Neural progenitor cell (in vitro differentiated cells): ENCODE measurements around the gene IL26. TPM values are rescaled to one million over a fixed set of nuclear protein-coding genes. Genes with fewer than 3 reads are reported as not detected.

ENCODE experiments used
- DNase-seq: peaks from one replicate; pipeline ENCODE4 v3.0.0-alpha.2; 2016; ENCODE audit warnings: low spot score
- H2AFZ ChIP-seq: fragments of 200-600 bp; sonication (generic); replicated peaks from 2 replicates; pipeline ENCODE4 v1.6.1; 2016; ENCODE audit warnings: antibody characterized with exemption
- H3F3A ChIP-seq: fragments of 200-600 bp; sonication (generic); 2 replicates; pipeline ENCODE4 v1.6.1; 2016; ENCODE audit warnings: antibody characterized with exemption, low read depth
- H3K27ac ChIP-seq: fragments of 200-600 bp; sonication (generic); 2 replicates; pipeline ENCODE4 v1.5.1; 2016; ENCODE audit warnings: mild to moderate bottlenecking
- H3K27me3 ChIP-seq: fragments of 200-600 bp; sonication (generic); 2 replicates; pipeline ENCODE4 v1.6.1; 2016; ENCODE audit warnings: mild to moderate bottlenecking, moderate library complexity
- H3K36me3 ChIP-seq: fragments of 200-600 bp; sonication (generic); 2 replicates; pipeline ENCODE4 v1.5.1; 2016
- H3K4me1 ChIP-seq: fragments of 200-600 bp; sonication (generic); 2 replicates; pipeline ENCODE4 v1.6.1; 2016; ENCODE audit warnings: mixed run types
- H3K4me2 ChIP-seq: fragments of 200-600 bp; sonication (generic); 2 replicates; pipeline ENCODE4 v1.6.1; 2016
- H3K4me3 ChIP-seq: fragments of 200-600 bp; sonication (generic); 2 replicates; pipeline ENCODE4 v1.5.1; 2016
- H3K79me2 ChIP-seq: fragments of 200-600 bp; sonication (generic); 2 replicates; pipeline ENCODE4 v1.6.1; 2016; ENCODE audit warnings: low read depth
- H3K9ac ChIP-seq: fragments of 200-600 bp; sonication (generic); 2 replicates; pipeline ENCODE4 v1.6.1; 2016
- H3K9me3 ChIP-seq: fragments of 200-600 bp; sonication (generic); 2 replicates; pipeline ENCODE4 v1.5.1; 2016; ENCODE audit warnings: low read depth
- H4K20me1 ChIP-seq: fragments of 200-600 bp; sonication (generic); 2 replicates; pipeline ENCODE4 v1.6.1; 2016; ENCODE audit warnings: low read depth
- H3K27ac Mint-ChIP-seq: 3 replicates; pipeline ENCODE4 v1.8.0; 2021; ENCODE audit warnings: mixed read lengths
- H3K27me3 Mint-ChIP-seq: 2 replicates; pipeline ENCODE4 v1.8.0; 2022; ENCODE audit warnings: low read depth, mild to moderate bottlenecking, inconsistent platforms, moderate library complexity, mixed read lengths; ENCODE audit not compliant: insufficient read depth
- H3K36me3 Mint-ChIP-seq: 3 replicates; pipeline ENCODE4 v1.8.0; 2021; ENCODE audit warnings: mixed read lengths
- H3K4me1 Mint-ChIP-seq: 3 replicates; pipeline ENCODE4 v1.8.0; 2021; ENCODE audit warnings: mixed read lengths
- H3K4me3 Mint-ChIP-seq: 3 replicates; pipeline ENCODE4 v1.8.0; 2021; ENCODE audit warnings: mild to moderate bottlenecking, moderate library complexity, mixed read lengths
- H3K9me3 Mint-ChIP-seq: 3 replicates; pipeline ENCODE4 v1.8.0; 2020; ENCODE audit warnings: mixed read lengths
- EZH2 ChIP-seq: fragments of 200-600 bp; sonication (generic); IDR thresholded peaks from 2 replicates; pipeline ENCODE4 v1.6.1; 2017; ENCODE audit warnings: antibody characterized with exemption, mild to moderate bottlenecking, moderate library complexity
- EZH2phosphoT487 ChIP-seq: fragments of 200-600 bp; sonication (generic); IDR thresholded peaks from 2 replicates; pipeline ENCODE4 v1.6.1; 2017; ENCODE audit warnings: antibody characterized with exemption
- total RNA-seq: library from RNA; depleted of rRNA; stranded (reverse); fragments of >200 nt; gene quantifications from 2 replicates; pipeline ENCODE4 v1.2.3, GENCODE V29; 2015; ENCODE audit warnings: low replicate concordance
- TF ChIP-seq, protein P1 (sequence below): fragments of 200-600 bp; sonication (generic); IDR thresholded peaks from 2 replicates; pipeline ENCODE4 v1.5.1; 2017; ENCODE audit warnings: antibody characterized with exemption, mild to moderate bottlenecking

IL26 gene
- total RNA-seq, 1 donor from 2014 or later = not detected

DNA sequence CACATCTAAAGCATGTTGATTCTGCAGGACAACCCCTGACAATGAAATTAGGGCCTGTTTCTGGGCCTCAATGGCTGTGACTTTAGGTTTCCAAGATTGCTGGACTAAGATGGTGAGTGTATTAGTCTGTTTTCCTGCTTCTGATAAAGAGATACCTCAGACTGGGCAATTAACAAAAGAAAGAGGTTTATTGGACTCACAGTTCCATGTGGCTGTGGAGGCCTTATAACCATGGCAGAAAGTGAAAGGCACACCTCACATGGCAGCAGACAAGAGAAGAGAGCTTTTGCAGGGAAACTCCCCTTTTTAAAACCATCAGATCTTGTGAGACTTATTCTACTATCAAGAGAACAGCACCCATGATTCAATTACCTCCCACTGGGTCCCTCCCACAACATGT is 17.2 kb upstream of the IL26 start:
- no peaks in the 10 kb centered on the region for H3K36me3 Mint-ChIP-seq
- no peak overlapping the region for H3K27ac Mint-ChIP-seq

DNA sequence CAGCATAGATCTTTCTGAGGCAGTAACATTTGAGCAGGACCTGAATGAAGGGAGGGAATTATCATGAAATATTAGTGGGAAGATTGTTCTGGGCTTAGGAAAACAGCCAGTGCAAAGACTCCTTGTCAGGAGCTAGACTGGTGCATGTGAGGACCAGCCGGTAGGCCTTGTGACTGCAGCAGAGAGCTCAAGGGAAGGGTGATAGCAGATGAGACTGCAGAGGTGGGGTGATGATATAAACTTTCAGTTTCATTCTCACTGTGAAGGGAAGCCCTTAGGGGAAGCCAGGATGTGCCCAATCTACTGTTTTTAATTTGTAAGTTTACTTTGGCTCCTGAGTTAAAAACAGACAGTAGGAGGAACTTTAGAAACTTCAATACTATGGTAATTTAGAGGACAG is 15.4 kb upstream of the IL26 start:
- no peak overlapping the region for H3K9ac ChIP-seq
- H3F3A ChIP-seq = peaks cover 14% of the 10 kb centered on the region
- peaks cover 6% of the 10 kb centered on the region for H3K27me3 Mint-ChIP-seq
- no peak overlapping the region for H3K4me3 ChIP-seq
- peaks cover 55% of the 10 kb centered on the region for H3K4me1 Mint-ChIP-seq
- no peaks in the 10 kb centered on the region for H3K79me2 ChIP-seq
- H4K20me1 ChIP-seq = no peaks in the 10 kb centered on the region
- H3K4me3 Mint-ChIP-seq = no peak overlapping the region
- no peaks in the 10 kb centered on the region for H3K27me3 ChIP-seq
- H3K27ac ChIP-seq = no peak overlapping the region
- no peak overlapping the region for H2AFZ ChIP-seq
- no peak for DNase-seq
- H3K36me3 Mint-ChIP-seq = no peaks in the 10 kb centered on the region
- H3K4me2 ChIP-seq = no peak overlapping the region
- peaks cover 20% of the 10 kb centered on the region for H3K4me1 ChIP-seq
- TF ChIP-seq, protein P1, sequence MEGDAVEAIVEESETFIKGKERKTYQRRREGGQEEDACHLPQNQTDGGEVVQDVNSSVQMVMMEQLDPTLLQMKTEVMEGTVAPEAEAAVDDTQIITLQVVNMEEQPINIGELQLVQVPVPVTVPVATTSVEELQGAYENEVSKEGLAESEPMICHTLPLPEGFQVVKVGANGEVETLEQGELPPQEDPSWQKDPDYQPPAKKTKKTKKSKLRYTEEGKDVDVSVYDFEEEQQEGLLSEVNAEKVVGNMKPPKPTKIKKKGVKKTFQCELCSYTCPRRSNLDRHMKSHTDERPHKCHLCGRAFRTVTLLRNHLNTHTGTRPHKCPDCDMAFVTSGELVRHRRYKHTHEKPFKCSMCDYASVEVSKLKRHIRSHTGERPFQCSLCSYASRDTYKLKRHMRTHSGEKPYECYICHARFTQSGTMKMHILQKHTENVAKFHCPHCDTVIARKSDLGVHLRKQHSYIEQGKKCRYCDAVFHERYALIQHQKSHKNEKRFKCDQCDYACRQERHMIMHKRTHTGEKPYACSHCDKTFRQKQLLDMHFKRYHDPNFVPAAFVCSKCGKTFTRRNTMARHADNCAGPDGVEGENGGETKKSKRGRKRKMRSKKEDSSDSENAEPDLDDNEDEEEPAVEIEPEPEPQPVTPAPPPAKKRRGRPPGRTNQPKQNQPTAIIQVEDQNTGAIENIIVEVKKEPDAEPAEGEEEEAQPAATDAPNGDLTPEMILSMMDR = no peak
- no peak for TF ChIP-seq EZH2phosphoT487
- no peak for TF ChIP-seq EZH2
- H3K9me3 ChIP-seq = no peaks in the 10 kb centered on the region
- no peaks in the 10 kb centered on the region for H3K9me3 Mint-ChIP-seq
- no peak overlapping the region for H3K27ac Mint-ChIP-seq
- no peaks in the 10 kb centered on the region for H3K36me3 ChIP-seq

More for the DNA sequence above, 17.2 kb upstream of the IL26 start:
- peaks cover 46% of the 10 kb centered on the region for H3K4me1 Mint-ChIP-seq
- Histone ChIP-seq H3F3A (peaks cover 22% of the 10 kb centered on the region), H3K36me3 (no peaks in the 10 kb centered on the region), H3K79me2 (no peaks in the 10 kb centered on the region), H3K4me1 (peaks cover 26% of the 10 kb centered on the region), H3K9ac (no peak overlapping the region), H3K4me2 (no peak overlapping the region), H4K20me1 (no peaks in the 10 kb centered on the region), H3K27ac (no peak overlapping the region), H2AFZ (no peak overlapping the region), H3K9me3 (no peaks in the 10 kb centered on the region), H3K4me3 (no peak overlapping the region), H3K27me3 (no peaks in the 10 kb centered on the region)
- no peak for DNase-seq
- TF ChIP-seq EZH2phosphoT487 (no peak), EZH2 (no peak)
- peaks cover 2% of the 10 kb centered on the region for H3K27me3 Mint-ChIP-seq
- peaks cover 13% of the 10 kb centered on the region for H3K9me3 Mint-ChIP-seq
- no peak overlapping the region for H3K4me3 Mint-ChIP-seq

DNA sequence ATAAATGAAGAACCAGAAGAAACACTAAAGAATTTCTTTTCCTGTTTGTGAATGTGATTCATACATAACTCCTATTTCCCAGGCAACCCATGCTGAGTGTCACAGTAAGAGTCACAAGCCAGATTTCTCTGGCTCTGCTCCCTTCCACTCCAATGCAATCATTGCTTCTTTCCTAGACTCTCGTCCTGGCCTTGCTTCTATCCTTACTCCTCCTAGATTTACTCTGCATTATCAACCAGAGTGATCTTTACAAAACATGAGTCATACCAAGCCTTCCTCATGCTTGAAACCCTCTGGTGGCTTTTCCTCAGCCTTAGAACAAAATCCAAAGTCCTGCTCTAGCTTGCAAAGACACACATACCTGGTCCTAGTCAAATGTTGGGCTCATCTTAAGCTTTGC is 14.5 kb upstream of the IL26 start:
- DNase-seq = no peak
- Histone ChIP-seq H3K79me2 (no peaks in the 10 kb centered on the region), H3F3A (peaks cover 5% of the 10 kb centered on the region), H3K4me3 (no peak overlapping the region), H3K27me3 (no peaks in the 10 kb centered on the region), H3K9me3 (no peaks in the 10 kb centered on the region), H3K36me3 (no peaks in the 10 kb centered on the region), H4K20me1 (no peaks in the 10 kb centered on the region), H3K27ac (no peak overlapping the region), H3K9ac (no peak overlapping the region), H2AFZ (no peak overlapping the region), H3K4me2 (no peak overlapping the region), H3K4me1 (peaks cover 11% of the 10 kb centered on the region)
- Mint-ChIP-seq H3K27me3 (peaks cover 8% of the 10 kb centered on the region), H3K4me3 (no peak overlapping the region), H3K36me3 (no peaks in the 10 kb centered on the region), H3K9me3 (no peaks in the 10 kb centered on the region), H3K4me1 (peaks cover 51% of the 10 kb centered on the region), H3K27ac (no peak overlapping the region)
- TF ChIP-seq EZH2 = no peak
- TF ChIP-seq, protein P1 = no peak
- no peak for TF ChIP-seq EZH2phosphoT487

DNA sequence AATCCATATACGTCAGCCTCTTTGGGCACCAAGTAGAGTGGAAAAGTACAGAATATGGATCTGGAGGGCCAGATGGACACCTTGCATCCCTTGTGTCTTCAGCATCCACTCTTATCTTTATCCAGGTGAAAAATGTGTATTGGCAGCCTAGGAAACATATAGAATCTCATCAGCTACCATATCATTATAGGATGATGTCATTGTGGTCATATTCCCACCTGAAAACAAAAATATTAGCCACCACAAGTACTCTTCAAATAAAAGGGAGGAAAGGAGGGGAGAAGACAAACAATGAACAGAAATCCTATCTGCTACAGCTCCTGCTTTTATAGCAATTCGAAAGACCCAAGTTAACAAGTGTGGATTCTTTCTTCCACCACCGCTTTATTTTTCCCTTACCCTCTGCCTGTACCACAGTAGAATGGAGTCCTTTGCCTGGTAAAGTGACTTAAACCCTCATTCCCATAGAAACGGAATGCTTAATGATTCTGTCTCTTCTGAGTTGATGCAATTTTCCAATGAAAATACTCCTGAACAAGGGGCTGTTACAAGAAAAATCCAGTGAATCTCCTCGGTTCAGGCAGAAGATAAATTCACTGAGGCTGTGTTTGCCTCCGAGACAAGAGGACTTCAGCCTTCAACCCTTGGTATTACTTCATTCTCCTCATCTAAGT is 13.8 kb upstream of the IL26 start:
- Histone ChIP-seq H3K27me3 (no peaks in the 10 kb centered on the region), H3K4me2 (no peak overlapping the region), H3K36me3 (no peaks in the 10 kb centered on the region), H4K20me1 (no peaks in the 10 kb centered on the region), H3K9me3 (no peaks in the 10 kb centered on the region), H2AFZ (no peak overlapping the region), H3K79me2 (no peaks in the 10 kb centered on the region), H3K27ac (no peak overlapping the region), H3K4me1 (peaks cover 5% of the 10 kb centered on the region), H3F3A (no peaks in the 10 kb centered on the region), H3K4me3 (no peak overlapping the region), H3K9ac (no peak overlapping the region)
- peaks cover 11% of the 10 kb centered on the region for H3K27me3 Mint-ChIP-seq
- no peak overlapping the region for H3K4me3 Mint-ChIP-seq
- peaks cover 46% of the 10 kb centered on the region for H3K4me1 Mint-ChIP-seq
- H3K27ac Mint-ChIP-seq = no peak overlapping the region
- no peaks in the 10 kb centered on the region for H3K36me3 Mint-ChIP-seq
- DNase-seq = no peak
- no peaks in the 10 kb centered on the region for H3K9me3 Mint-ChIP-seq
- TF ChIP-seq EZH2 = no peak
- TF ChIP-seq EZH2phosphoT487 = no peak
- TF ChIP-seq, protein P1 = no peak
